Hepatocyte (in vitro differentiated cells): ENCODE measurements around the gene LTB4R2. TPM values are rescaled to one million over a fixed set of nuclear protein-coding genes. Genes with fewer than 3 reads are reported as not detected.

Source experiments
- DNase-seq: peaks from one replicate; pipeline ENCODE4 v3.0.0-alpha.2; 2016; ENCODE audit warnings: low spot score
- H2AFZ ChIP-seq: fragments of 200-600 bp; sonication (generic); 2 replicates; pipeline ENCODE4 v1.6.0; 2016; ENCODE audit warnings: antibody characterized with exemption, mild to moderate bottlenecking
- H3K27ac ChIP-seq: fragments of 200-600 bp; sonication (generic); 2 replicates; pipeline ENCODE4 v1.5.1; 2016; ENCODE audit warnings: mild to moderate bottlenecking
- H3K27me3 ChIP-seq: fragments of 200-600 bp; sonication (generic); 2 replicates; pipeline ENCODE4 v1.6.1; 2016
- H3K36me3 ChIP-seq: fragments of 200-600 bp; sonication (generic); replicated peaks from 2 replicates; pipeline ENCODE4 v1.5.1; 2016; ENCODE audit warnings: low read depth; ENCODE audit not compliant: insufficient read depth
- H3K4me1 ChIP-seq: fragments of 200-600 bp; sonication (generic); 2 replicates; pipeline ENCODE4 v1.5.1; 2016; ENCODE audit warnings: mild to moderate bottlenecking, moderate library complexity; ENCODE audit not compliant: insufficient read depth
- H3K4me2 ChIP-seq: fragments of 200-600 bp; sonication (generic); 2 replicates; pipeline ENCODE4 v1.6.0; 2016
- H3K4me3 ChIP-seq: fragments of 200-600 bp; sonication (generic); 2 replicates; pipeline ENCODE4 v1.5.1; 2016; ENCODE audit warnings: mild to moderate bottlenecking
- H3K79me2 ChIP-seq: fragments of 200-600 bp; sonication (generic); 2 replicates; pipeline ENCODE4 v1.6.0; 2017; ENCODE audit warnings: mild to moderate bottlenecking
- H3K9me2 ChIP-seq: fragments of 200-600 bp; sonication (generic); replicated peaks from 2 replicates; pipeline ENCODE4 v1.6.0; 2017; ENCODE audit warnings: mild to moderate bottlenecking; ENCODE audit not compliant: insufficient read depth
- H3K9me3 ChIP-seq: fragments of 200-600 bp; sonication (generic); 2 replicates; pipeline ENCODE4 v1.5.1; 2016; ENCODE audit warnings: low read depth, mild to moderate bottlenecking
- H4K20me1 ChIP-seq: fragments of 200-600 bp; sonication (generic); 2 replicates; pipeline ENCODE4 v1.6.0; 2016; ENCODE audit warnings: mild to moderate bottlenecking; ENCODE audit not compliant: insufficient read depth, poor library complexity, severe bottlenecking
- CTCF ChIP-seq: fragments of 200-600 bp; sonication (generic); IDR thresholded peaks from 2 replicates; pipeline ENCODE4 v1.5.1; 2016; ENCODE audit warnings: antibody characterized with exemption, mild to moderate bottlenecking; ENCODE audit not compliant: poor library complexity
- EZH2 ChIP-seq: fragments of 200-600 bp; sonication (generic); IDR thresholded peaks from 2 replicates; pipeline ENCODE4 v1.6.1; 2016; ENCODE audit warnings: antibody characterized with exemption, mild to moderate bottlenecking, borderline replicate concordance
- EZH2phosphoT487 ChIP-seq: fragments of 200-600 bp; sonication (generic); IDR thresholded peaks from one replicate; pipeline ENCODE4 v1.6.1; 2018; ENCODE audit warnings: antibody characterized with exemption, mild to moderate bottlenecking, low read depth, moderate library complexity; ENCODE audit not compliant: unreplicated experiment, severe bottlenecking
- WGBS: methylation state at CpG from one replicate; pipeline ENCODE4 v1.1.6; 2016; ENCODE audit warnings: low lambda C conversion rate; ENCODE audit errors: missing lambda C conversion rate; 5-methylcytosine and 5-hydroxymethylcytosine counted together
- polyA plus RNA-seq: library from polyadenylated mRNA; unstranded; fragments of >200 nt; fragmentation: Nextera tagmentation; extraction: Ambion mirVana; gene quantifications from 2 replicates; pipeline ENCODE4 v1.2.1, GENCODE V29; 2016
- total RNA-seq: library from RNA; depleted of rRNA; stranded (reverse); fragments of >200 nt; gene quantifications from 2 replicates; pipeline ENCODE4 v1.2.3, GENCODE V29; 2014

LTB4R2 gene
- total and polyA plus RNA-seq, 2 experiments from 2014 or later: 0.92 to 3.6 TPM

DNA sequence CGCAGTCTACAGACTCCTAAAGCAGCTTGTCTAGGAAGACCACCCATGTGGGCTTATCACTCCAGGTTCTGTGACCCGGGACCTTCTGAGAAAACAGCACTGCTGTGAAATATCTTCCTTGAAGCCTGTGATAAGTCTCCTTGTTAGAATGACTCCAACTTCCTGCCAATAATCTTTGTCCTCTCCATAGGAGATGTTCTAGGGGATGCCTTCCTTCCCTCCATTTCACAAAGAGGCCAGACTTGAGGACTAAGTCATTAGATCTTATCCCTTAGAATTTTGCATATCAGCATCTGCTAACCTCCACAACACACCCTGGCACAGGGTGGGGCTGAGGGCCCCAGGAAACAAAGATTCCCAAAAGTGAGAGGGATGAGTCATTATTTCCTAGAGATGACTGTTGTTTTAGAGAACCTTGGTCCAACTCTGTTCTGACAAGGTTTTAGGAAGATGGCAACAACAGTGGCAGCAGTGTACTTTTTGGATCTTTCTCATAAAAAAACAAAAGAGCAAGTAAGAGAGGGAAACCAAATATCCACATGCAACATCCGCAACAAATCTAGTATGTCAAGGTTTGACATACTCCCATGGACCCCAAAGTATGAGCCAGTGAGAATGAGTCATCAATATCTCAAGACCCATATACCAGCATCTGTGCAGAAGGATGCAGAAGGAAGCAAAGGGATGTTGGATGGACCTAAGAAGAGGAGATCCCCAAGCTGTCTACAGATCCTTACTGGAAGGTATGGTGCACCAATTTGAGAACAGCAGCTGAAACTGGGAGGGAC lies 7.4 kb downstream of the LTB4R2 start:
- WGBS: 55% methylated on average over 3 of the region's 3 CpGs
- DNase-seq: no peak

GRCh38 chr14:24321212-24321975 lies 11.5 kb downstream of the LTB4R2 start:
- Histone ChIP-seq H4K20me1 (no peaks in the 10 kb centered on the region), H3K27ac (no peak overlapping the region), H3K79me2 (no peaks in the 10 kb centered on the region), H3K9me3 (no peaks in the 10 kb centered on the region), H3K27me3 (peaks cover 10% of the 10 kb centered on the region), H3K4me3 (no peak overlapping the region), H3K4me1 (no peaks in the 10 kb centered on the region), H3K9me2 (no peaks in the 10 kb centered on the region), H3K36me3 (no peaks in the 10 kb centered on the region), H2AFZ (no peak overlapping the region), H3K4me2 (no peak overlapping the region)
- no peak for DNase-seq
- no peak for TF ChIP-seq CTCF
- TF ChIP-seq EZH2: no peak
- TF ChIP-seq EZH2phosphoT487: no peak
- WGBS: 87% methylated on average over 14 of the region's 14 CpGs

More for the DNA sequence above, 7.4 kb downstream of the LTB4R2 start:
- H3K4me1 ChIP-seq: no peaks in the 10 kb centered on the region
- no peak overlapping the region for H3K27ac ChIP-seq
- no peaks in the 10 kb centered on the region for H3K9me3 ChIP-seq
- no peak overlapping the region for H2AFZ ChIP-seq
- no peak overlapping the region for H3K4me3 ChIP-seq
- no peaks in the 10 kb centered on the region for H3K79me2 ChIP-seq
- H3K36me3 ChIP-seq: no peaks in the 10 kb centered on the region
- H3K4me2 ChIP-seq: no peak overlapping the region
- H3K27me3 ChIP-seq: peaks cover 10% of the 10 kb centered on the region
- H3K9me2 ChIP-seq: no peaks in the 10 kb centered on the region
- TF ChIP-seq CTCF: no peak
- TF ChIP-seq EZH2: no peak
- TF ChIP-seq EZH2phosphoT487: no peak
- H4K20me1 ChIP-seq: no peaks in the 10 kb centered on the region

DNA sequence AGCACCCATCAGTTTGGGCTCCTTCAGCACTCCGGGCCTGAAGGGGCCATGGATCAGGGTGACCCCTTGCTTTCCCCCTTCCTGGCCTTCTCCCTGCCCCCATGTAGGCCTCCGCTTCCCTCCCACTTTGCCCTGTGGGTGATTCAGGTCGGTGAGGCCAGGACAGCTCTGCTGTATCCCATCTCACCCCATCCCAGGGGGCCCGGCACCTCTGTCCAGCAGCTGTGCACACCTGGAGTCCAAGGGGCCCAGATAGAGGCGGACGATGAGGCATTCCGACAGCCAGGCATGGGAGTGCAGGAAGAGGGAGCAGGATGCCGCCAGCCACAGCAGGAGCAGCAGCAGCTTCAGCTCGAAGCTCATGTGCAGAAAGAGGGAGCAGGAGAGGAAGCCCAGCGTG lies 12.7 kb downstream of the LTB4R2 start:
- Histone ChIP-seq H3K4me3 (no peak overlapping the region), H2AFZ (no peak overlapping the region), H3K9me3 (no peaks in the 10 kb centered on the region), H3K4me2 (no peak overlapping the region), H4K20me1 (no peaks in the 10 kb centered on the region), H3K9me2 (no peaks in the 10 kb centered on the region), H3K27ac (no peak overlapping the region), H3K79me2 (no peaks in the 10 kb centered on the region), H3K36me3 (no peaks in the 10 kb centered on the region), H3K27me3 (peaks cover 10% of the 10 kb centered on the region), H3K4me1 (no peaks in the 10 kb centered on the region)
- WGBS: 86% methylated on average over 9 of the region's 10 CpGs
- DNase-seq: no peak
- no peak for TF ChIP-seq CTCF
- TF ChIP-seq EZH2: no peak
- TF ChIP-seq EZH2phosphoT487: no peak
